K562 (cell line): ENCODE measurements around the gene ASPG. TPM values are rescaled to one million over a fixed set of nuclear protein-coding genes. Genes with fewer than 3 reads are reported as not detected.

Experiments
- BRD4 ChIP-seq: fragments of 200-600 bp; sonication (generic); IDR thresholded peaks from 2 replicates; pipeline ENCODE4 v1.6.1; 2017; ENCODE audit warnings: inconsistent platforms
- FOXJ3 ChIP-seq: sonication (generic); formaldehyde crosslinking; IDR thresholded peaks from 2 replicates; pipeline ENCODE4 v1.4.0; 2020; ENCODE audit warnings: mild to moderate bottlenecking, missing genetic modification reagents
- MTA2 ChIP-seq: fragments of 450-650 bp; IDR thresholded peaks from 2 replicates; pipeline ENCODE4 v1.6.1; 2016; ENCODE audit warnings: low read depth
- PHF8 ChIP-seq: fragments of 200-600 bp; sonication (generic); IDR thresholded peaks from 2 replicates; pipeline ENCODE4 v1.6.1; 2012; ENCODE audit warnings: mixed run types, mild to moderate bottlenecking, inconsistent platforms, low read length, moderate library complexity, borderline replicate concordance
- ZHX1 ChIP-seq: fragments of 150-350 bp; conservative IDR thresholded peaks from 2 replicates; pipeline ENCODE4 v1.6.1; 2014; ENCODE audit warnings: low read length
- ZNF311 ChIP-seq: fragments of 250-450 bp; sonication (Bioruptor Pico); IDR thresholded peaks from 2 replicates; pipeline ENCODE4 v1.4.0; 2020; ENCODE audit warnings: mild to moderate bottlenecking, moderate library complexity
- ZNF518B ChIP-seq: fragments of 250-450 bp; sonication (Bioruptor Pico); IDR thresholded peaks from 2 replicates; pipeline ENCODE4 v1.5.0; 2021; ENCODE audit warnings: mild to moderate bottlenecking, moderate library complexity
- polyA plus RNA-seq, 8 experiments: library from polyadenylated mRNA; depleted of rRNA in 4 of 8; stranded (reverse) in 5 of 8; unstranded in 3 of 8; fragments of >200 nt; fragmentation: Nextera tagmentation in 2 of 8; fragmentation: Illumina TruSeq in 1 of 8; extraction: Ambion mirVana in 2 of 8; extraction: Trizol in 1 of 8; gene quantifications; 2 replicates each; pipeline versions ENCODE4 v1.2.1 to v1.2.3, GENCODE V29; 2011 to 2014; ENCODE audit warnings: inconsistent platforms in 1 of 8, missing spikeins in 1 of 8
- total RNA-seq, 7 experiments: library from RNA; depleted of rRNA in 6 of 7; stranded (reverse); fragments of >200 nt in 6 of 7; fragmentation: Illumina TruSeq in 2 of 7; extraction: Trizol in 2 of 7; gene quantifications; 2 replicates each; pipeline versions ENCODE4 v1.2.1 to v1.2.3, GENCODE V29; 2011 to 2021; ENCODE audit warnings: low replicate concordance in 1 of 7

ASPG gene
- total and polyA plus RNA-seq, 9 of the 15 experiments (the other 6 are each of a cell fraction or from before 2014, with no cell fraction given), result 0.18 TPM; not detected in 8

- TF ChIP-seq MTA2 (no peak), ZHX1 (no peak), BRD4 (no peak), ZNF311 (no peak), FOXJ3 (CRISPR knock-in tag) (no peak), PHF8 (no peak), ZNF518B (CRISPR knock-in tag) (no peak)
- TF ChIP-seq, all 486 proteins: peak for 0
Observed at GRCh38 chr14:104136472-104137296, 51.2 kb downstream of the ASPG start (continued).
